Neuronal stem cell (in vitro differentiated cells): Measurements from ENCODE around the gene ANKRD49.

ENCODE experiments used
- DNase-seq: peaks from one replicate; pipeline ENCODE4 v3.0.0-alpha.2; 2013; ENCODE audit warnings: low spot score
- H2AFZ ChIP-seq: one replicate; pipeline ENCODE4 v1.6.1; 2013; ENCODE audit warnings: mild to moderate bottlenecking, low read length, inconsistent platforms
- H2AK5ac ChIP-seq: 2 replicates; pipeline ENCODE4 v1.6.1; 2013; ENCODE audit warnings: low read depth, mild to moderate bottlenecking, inconsistent platforms, low read length, moderate library complexity, mixed read lengths
- H2BK120ac ChIP-seq: 2 replicates; pipeline ENCODE4 v1.6.1; 2013; ENCODE audit warnings: low read depth, mild to moderate bottlenecking, inconsistent platforms, low read length, moderate library complexity, mixed read lengths
- H2BK12ac ChIP-seq: one replicate; pipeline ENCODE4 v1.6.1; 2013; ENCODE audit warnings: low read length, inconsistent platforms
- H2BK15ac ChIP-seq: 2 replicates; pipeline ENCODE4 v1.6.1; 2013; ENCODE audit warnings: mild to moderate bottlenecking, low read length, inconsistent platforms, mixed read lengths
- H2BK5ac ChIP-seq: one replicate; pipeline ENCODE4 v1.6.1; 2013; ENCODE audit warnings: inconsistent platforms, mild to moderate bottlenecking, low read length, moderate library complexity
- H3K14ac ChIP-seq: one replicate; pipeline ENCODE4 v1.6.1; 2013; ENCODE audit warnings: low read length, inconsistent platforms
- H3K18ac ChIP-seq: 2 replicates; pipeline ENCODE4 v1.6.1; 2013; ENCODE audit warnings: low read length, inconsistent platforms
- H3K23ac ChIP-seq: 2 replicates; pipeline ENCODE4 v1.6.1; 2013; ENCODE audit warnings: low read depth, mild to moderate bottlenecking, mixed read lengths, low read length, inconsistent platforms; ENCODE audit not compliant: poor library complexity
- H3K27ac ChIP-seq: replicated peaks from 3 replicates; pipeline ENCODE4 v1.5.1; 2013; ENCODE audit warnings: low read length, inconsistent platforms
- H3K27me3 ChIP-seq, 3 experiments: 2 replicates each; pipeline ENCODE4 v1.6.1; 2013; ENCODE audit warnings: low read length in 3 of 3, mild to moderate bottlenecking in 2 of 3, inconsistent platforms in 1 of 3, low read depth in 1 of 3, mixed read lengths in 1 of 3, moderate library complexity in 1 of 3; ENCODE audit not compliant: control insufficient read depth in 3 of 3, insufficient read depth in 3 of 3
- H3K36me3 ChIP-seq, 2 donors: replicated peaks in 1 of 2; 2 replicates each; pipeline ENCODE4 v1.6.1; 2013; ENCODE audit warnings: low read length in 2 of 2; ENCODE audit not compliant: control insufficient read depth in 2 of 2, insufficient read depth in 2 of 2
- H3K4ac ChIP-seq: 2 replicates; pipeline ENCODE4 v1.6.1; 2013; ENCODE audit warnings: inconsistent platforms, mild to moderate bottlenecking, low read length, moderate library complexity
- H3K4me1 ChIP-seq, 2 donors: 1 replicate in 1 of 2; 2 replicates in 1 of 2; pipeline ENCODE4 v1.6.1; 2013; ENCODE audit warnings: low read length in 2 of 2, low read depth in 1 of 2; ENCODE audit not compliant: control insufficient read depth in 2 of 2, insufficient read depth in 1 of 2
- H3K4me2 ChIP-seq: one replicate; pipeline ENCODE4 v1.6.1; 2013; ENCODE audit warnings: mild to moderate bottlenecking, low read length, inconsistent platforms; ENCODE audit not compliant: insufficient read depth, poor library complexity, severe bottlenecking
- H3K4me3 ChIP-seq, 2 donors: 2 replicates each; pipeline ENCODE4 v1.5.1; 2013; ENCODE audit warnings: low read length in 2 of 2, mild to moderate bottlenecking in 2 of 2, inconsistent platforms in 1 of 2, moderate library complexity in 1 of 2
- H3K79me1 ChIP-seq: one replicate; pipeline ENCODE4 v1.6.1; 2013; ENCODE audit warnings: low read depth, mild to moderate bottlenecking, inconsistent platforms, low read length, moderate library complexity
- H3K9ac ChIP-seq: one replicate; pipeline ENCODE4 v1.6.1; 2013; ENCODE audit warnings: mild to moderate bottlenecking, low read depth, low read length, inconsistent platforms; ENCODE audit not compliant: poor library complexity
- H3K9me3 ChIP-seq, 2 donors: replicated peaks in 1 of 2; 2 replicates each; pipeline versions ENCODE3 to v1.6.1; 2013; ENCODE audit warnings: low read length in 2 of 2, mild to moderate bottlenecking in 2 of 2, inconsistent platforms in 1 of 2, low read depth in 1 of 2, mixed read lengths in 1 of 2, moderate library complexity in 1 of 2; ENCODE audit not compliant: control insufficient read depth in 2 of 2, insufficient read depth in 1 of 2
- H4K8ac ChIP-seq: one replicate; pipeline ENCODE4 v1.6.1; 2013; ENCODE audit warnings: low read depth, mild to moderate bottlenecking, inconsistent platforms, low read length, moderate library complexity
- H4K91ac ChIP-seq: one replicate; pipeline ENCODE4 v1.6.1; 2013; ENCODE audit warnings: low read length, low read depth, mild to moderate bottlenecking, inconsistent platforms; ENCODE audit not compliant: poor library complexity
- WGBS, 2 donors: extraction: QIAGEN DNeasy Blood & Tissue Kit; methylation state at CpG; one replicate each; pipeline ENCODE4 v1.1.7; 2013; ENCODE audit warnings: missing lambda C conversion rate in 2 of 2, mixed read lengths in 1 of 2; ENCODE audit not compliant: insufficient read length in 2 of 2, insufficient replicate concordance in 1 of 2; ENCODE audit errors: extremely low coverage in 2 of 2; 5-methylcytosine and 5-hydroxymethylcytosine counted together

The ANKRD49 gene

DNA sequence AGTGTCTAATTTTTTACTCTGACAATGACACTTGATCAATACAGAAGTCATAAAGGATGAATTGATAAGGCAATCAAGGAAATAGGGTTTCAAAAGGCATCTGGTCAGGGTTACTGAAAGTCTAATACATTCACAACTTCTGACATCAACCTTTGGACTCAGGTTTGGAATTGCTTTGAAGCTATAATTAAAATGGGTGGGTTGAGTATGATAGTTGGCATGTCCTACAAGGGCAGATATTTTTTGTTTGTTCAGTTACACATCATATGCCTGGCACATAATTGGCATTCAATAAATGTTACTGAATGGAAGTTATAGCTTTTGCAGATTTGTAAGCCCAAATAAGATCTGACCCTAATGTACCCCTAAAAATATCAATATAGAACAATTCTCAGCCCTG lies 42.6 kb downstream of the ANKRD49 start:
- Histone ChIP-seq H3K14ac (no peak overlapping the region), H3K4me1 (no peaks in the 10 kb centered on the region), H4K91ac (no peak overlapping the region), H2BK15ac (no peak overlapping the region), H2AFZ (no peak overlapping the region), H3K18ac (no peak overlapping the region), H4K8ac (no peak overlapping the region), H3K9me3 (no peaks in the 10 kb centered on the region), H2BK120ac (no peak overlapping the region), H3K27me3 (peaks cover 0 to 31% (median 0%) of the 10 kb centered on the region in 3 experiments), H3K36me3 (no peaks in the 10 kb centered on the region), H2BK5ac (no peak overlapping the region), H3K4me3 (no peak overlapping the region), H3K4me2 (no peak overlapping the region), H3K23ac (no peak overlapping the region), H3K79me1 (no peaks in the 10 kb centered on the region), H3K4ac (no peak overlapping the region), H3K27ac (no peak overlapping the region), H2AK5ac (no peak overlapping the region), H3K9ac (no peak overlapping the region), H2BK12ac (no peak overlapping the region)
- no peak for DNase-seq

DNA sequence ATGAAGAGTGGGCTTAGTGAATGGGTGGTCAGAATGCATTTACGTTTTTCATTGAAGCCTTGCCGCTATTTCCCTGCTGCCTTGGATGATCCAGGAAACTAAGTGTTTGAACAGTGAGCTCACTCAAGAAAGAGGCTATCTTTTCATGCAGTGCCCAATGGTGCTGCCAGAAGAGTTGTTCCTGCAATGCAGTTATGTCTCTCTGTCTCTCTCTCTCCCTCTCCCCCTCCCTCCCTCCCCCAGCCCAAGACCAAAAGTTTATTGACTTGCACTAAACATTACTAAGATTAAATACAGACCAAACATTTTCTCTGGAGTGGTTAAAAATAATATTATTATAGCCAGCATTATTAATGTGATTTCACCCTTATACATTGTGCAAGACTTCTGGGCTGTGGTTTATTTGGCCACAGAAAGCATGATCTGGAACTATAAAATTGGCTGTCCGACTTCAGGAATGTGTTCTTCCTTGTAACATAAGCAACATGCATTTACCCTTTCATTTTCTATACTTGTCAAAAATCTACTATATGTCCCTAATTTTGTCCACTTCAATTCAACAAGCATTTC lies 43.3 kb downstream of the ANKRD49 start:
- no peak overlapping the region for H3K9ac ChIP-seq
- H4K8ac ChIP-seq: no peak overlapping the region
- no peak overlapping the region for H3K4me2 ChIP-seq
- H3K4ac ChIP-seq: no peak overlapping the region
- H3K9me3 ChIP-seq: no peaks in the 10 kb centered on the region
- no peak overlapping the region for H2BK5ac ChIP-seq
- no peak overlapping the region for H4K91ac ChIP-seq
- H3K36me3 ChIP-seq: no peaks in the 10 kb centered on the region
- H3K18ac ChIP-seq: no peak overlapping the region
- no peaks in the 10 kb centered on the region for H3K4me1 ChIP-seq
- H3K23ac ChIP-seq: no peak overlapping the region
- H2AFZ ChIP-seq: no peak overlapping the region
- H2BK15ac ChIP-seq: no peak overlapping the region
- DNase-seq: no peak
- no peak overlapping the region for H2BK120ac ChIP-seq
- no peak overlapping the region for H3K27ac ChIP-seq
- no CpG with 5 or more reads among the region's 3 CpGs for WGBS, 2 donors
- no peak overlapping the region for H3K4me3 ChIP-seq
- H3K14ac ChIP-seq: no peak overlapping the region
- no peaks in the 10 kb centered on the region for H3K79me1 ChIP-seq
- H2AK5ac ChIP-seq: no peak overlapping the region
- peaks cover 0 to 38% (median 0%) of the 10 kb centered on the region in 3 experiments for H3K27me3 ChIP-seq
- no peak overlapping the region for H2BK12ac ChIP-seq

DNA sequence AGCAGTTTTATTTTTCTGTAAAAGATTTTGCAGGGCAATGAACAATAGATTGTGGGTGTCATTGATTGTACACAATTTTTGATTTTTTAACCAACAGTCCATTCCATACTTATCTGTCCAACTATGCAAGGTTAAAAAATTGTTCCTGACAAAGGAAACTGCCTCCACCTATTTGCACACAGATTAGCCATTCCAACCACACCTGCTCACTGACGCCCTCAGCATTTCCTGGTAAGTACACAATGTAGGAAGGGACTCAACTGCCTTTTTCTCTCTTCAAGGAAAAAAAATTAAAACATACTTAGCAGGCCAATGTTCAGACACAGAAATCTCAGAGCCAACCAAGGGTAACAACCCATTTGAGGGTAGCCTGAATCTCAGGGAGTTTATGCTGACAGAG lies 45.6 kb downstream of the ANKRD49 start:
- Histone ChIP-seq H3K9ac (no peak overlapping the region), H3K27ac (no peak overlapping the region), H4K8ac (no peak overlapping the region), H3K4me1 (peaks cover 0 to 1% of the 10 kb centered on the region in 2 donors), H3K14ac (no peak overlapping the region), H2BK5ac (no peak overlapping the region), H4K91ac (no peak overlapping the region), H3K23ac (no peak overlapping the region), H3K18ac (no peak overlapping the region), H3K36me3 (no peaks in the 10 kb centered on the region), H2AK5ac (no peak overlapping the region), H3K4ac (no peak overlapping the region), H2BK12ac (no peak overlapping the region), H3K27me3 (peaks cover under 1 to 49% (median 7%) of the 10 kb centered on the region in 3 experiments), H2BK15ac (no peak overlapping the region), H2AFZ (no peak overlapping the region), H3K79me1 (no peaks in the 10 kb centered on the region), H3K4me3 (no peak overlapping the region), H3K4me2 (no peak overlapping the region), H3K9me3 (no peaks in the 10 kb centered on the region), H2BK120ac (no peak overlapping the region)
- DNase-seq: no peak
- no CpG with 5 or more reads among the region's 1 CpG for WGBS, 2 donors

DNA sequence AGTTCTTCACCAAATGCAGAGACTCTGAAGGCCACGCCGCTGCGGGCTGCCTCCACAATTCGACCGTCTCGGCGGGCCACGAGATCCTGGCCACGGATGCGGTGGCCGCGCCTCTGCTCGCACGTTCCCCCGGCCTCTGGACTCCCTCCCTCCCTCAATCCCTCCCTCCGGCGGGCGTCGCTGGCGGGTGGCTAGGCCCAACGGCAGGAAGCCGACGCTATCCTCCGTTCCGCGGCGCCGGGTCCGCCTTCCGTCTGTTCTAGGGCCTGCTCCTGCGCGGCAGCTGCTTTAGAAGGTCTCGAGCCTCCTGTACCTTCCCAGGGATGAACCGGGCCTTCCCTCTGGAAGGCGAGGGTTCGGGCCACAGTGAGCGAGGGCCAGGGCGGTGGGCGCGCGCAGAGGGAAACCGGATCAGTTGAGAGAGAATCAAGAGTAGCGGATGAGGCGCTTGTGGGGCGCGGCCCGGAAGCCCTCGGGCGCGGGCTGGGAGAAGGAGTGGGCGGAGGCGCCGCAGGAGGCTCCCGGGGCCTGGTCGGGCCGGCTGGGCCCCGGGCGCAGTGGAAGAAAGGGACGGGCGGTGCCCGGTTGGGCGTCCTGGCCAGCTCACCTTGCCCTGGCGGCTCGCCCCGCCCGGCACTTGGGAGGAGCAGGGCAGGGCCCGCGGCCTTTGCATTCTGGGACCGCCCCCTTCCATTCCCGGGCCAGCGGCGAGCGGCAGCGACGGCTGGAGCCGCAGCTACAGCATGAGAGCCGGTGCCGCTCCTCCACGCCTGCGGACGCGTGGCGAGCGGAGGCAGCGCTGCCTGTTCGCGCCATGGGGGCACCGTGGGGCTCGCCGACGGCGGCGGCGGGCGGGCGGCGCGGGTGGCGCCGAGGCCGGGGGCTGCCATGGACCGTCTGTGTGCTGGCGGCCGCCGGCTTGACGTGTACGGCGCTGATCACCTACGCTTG lies 50.2 kb downstream of the ANKRD49 start, which contains the start of gene FUT4:
TSS of gene FUT4 (plus strand) at position 227 of the 951 bp plus-strand sequence. CDS start at position 440, 213 bp downstream.
- Histone ChIP-seq H4K91ac (peak within 1 kb of the TSS; percentile 66), H3K27me3 (peaks cover 8 to 76% (median 25%) of the 10 kb centered on the region in 3 experiments)

More for the DNA sequence above, 50.2 kb downstream of the ANKRD49 start, which contains the start of gene FUT4:
- no peaks in the 10 kb centered on the region for H3K79me1 ChIP-seq
- peak within 1 kb of the TSS; percentile 45 to 87 for H3K4me3 ChIP-seq
- H2BK120ac ChIP-seq: no peak within 1 kb of the TSS
- H3K4me1 ChIP-seq: peaks cover 0 to 4% of the 10 kb centered on the region in 2 donors
- peak within 1 kb of the TSS; percentile 57 for H4K8ac ChIP-seq
- H3K14ac ChIP-seq: peak within 1 kb of the TSS; percentile 86
- H2BK15ac ChIP-seq: peak within 1 kb of the TSS; percentile 98
- peak within 1 kb of the TSS; percentile 27 for H3K4ac ChIP-seq
- WGBS, 2 donors: no CpG with 5 or more reads among the region's 109 CpGs
- H3K27ac ChIP-seq: peak within 1 kb of the TSS; percentile 37
- H2BK12ac ChIP-seq: peak within 1 kb of the TSS; percentile 66
- H2AFZ ChIP-seq: peak within 1 kb of the TSS; percentile 96
- H3K18ac ChIP-seq: peak within 1 kb of the TSS; percentile 98
- no peak within 1 kb of the TSS for H2AK5ac ChIP-seq
- H3K4me2 ChIP-seq: peak within 1 kb of the TSS; percentile 88
- H3K23ac ChIP-seq: peak within 1 kb of the TSS; percentile 97
- DNase-seq: peak; percentile 72
- H3K9ac ChIP-seq: peak within 1 kb of the TSS; percentile 91
- H3K36me3 ChIP-seq: no peaks in the 10 kb centered on the region
- H3K9me3 ChIP-seq: peaks cover 0 to 6% of the 10 kb centered on the region in 2 donors
- H2BK5ac ChIP-seq: no peak within 1 kb of the TSS
